ENCODE measurements around the gene GPR135. TPM values are rescaled to one million over a fixed set of nuclear protein-coding genes. Genes with fewer than 3 reads are reported as not detected.

The GPR135 gene
- total and polyA plus RNA-seq, 2 of the 13 experiments (the other 11 are each of a cell fraction or from before 2014, with no cell fraction given), result 0.46 to 1.3 TPM

- in situ Hi-C loops (cut with HindIII; ENCODE audit: extremely low pct_ligation_motif_present, low pct_unique_long_range_greater_than_20kb) (no loop called here), intact Hi-C loops (cut with micrococcal nuclease; ENCODE audit: unreplicated experiment) (no loop called here)
- H3K27ac ChIP-seq (ENCODE audit: extremely low read length, insufficient read depth, low read length), result no peak overlapping the region
- WGBS (ENCODE audit: low lambda C conversion rate), result 95% methylated on average over 1 of the region's 1 CpG
- no peaks in the 10 kb centered on the region for H4K20me1 ChIP-seq (ENCODE audit: insufficient read depth, low read length)
- TF ChIP-seq PAWR (CRISPR knock-in tag; IDR thresholded peaks at IDR 0.05; ENCODE audit: borderline replicate concordance) (no peak), ZNF430 (CRISPR knock-in tag; IDR thresholded peaks at IDR 0.05) (no peak), CC2D1A (CRISPR knock-in tag; IDR thresholded peaks at IDR 0.05) (no peak), XRCC5 (optimal IDR thresholded peaks at IDR 0.05; ENCODE audit: low read length) (no peak), ZSCAN25 (CRISPR knock-in tag; IDR thresholded peaks at IDR 0.05) (no peak), IKZF4 (CRISPR knock-in tag; IDR thresholded peaks at IDR 0.05; ENCODE audit: borderline replicate concordance, low read depth, not compliant biosample characterization) (no peak), PAX8 (CRISPR knock-in tag; IDR thresholded peaks at IDR 0.05; ENCODE audit: borderline replicate concordance) (no peak), ZNF256 (CRISPR knock-in tag; conservative IDR thresholded peaks at IDR 0.05) (no peak), MTA3 (CRISPR knock-in tag; IDR thresholded peaks at IDR 0.05) (no peak), ZNF772 (CRISPR knock-in tag; IDR thresholded peaks at IDR 0.05) (no peak), RARG (CRISPR knock-in tag; IDR thresholded peaks at IDR 0.05; ENCODE audit: low read depth) (no peak), ZNF788 (CRISPR knock-in tag; IDR thresholded peaks at IDR 0.05; ENCODE audit: borderline replicate concordance) (no peak), ZNF737 (CRISPR knock-in tag; IDR thresholded peaks at IDR 0.05; ENCODE audit: borderline replicate concordance) (no peak), ZNF598 (CRISPR knock-in tag; IDR thresholded peaks at IDR 0.05; ENCODE audit: borderline replicate concordance) (no peak), ZNF709 (CRISPR knock-in tag; IDR thresholded peaks at IDR 0.05) (no peak), RXRA (CRISPR knock-in tag; IDR thresholded peaks at IDR 0.05) (no peak), GATA4 (IDR thresholded peaks at IDR 0.05; ENCODE audit: borderline replicate concordance, low read depth) (no peak)
- H3K36me3 ChIP-seq (replicated peaks in 1 of 2; ENCODE audit: control insufficient read depth in 1 of 2, insufficient read depth in 2 of 2, low read length in 2 of 2), result peaks cover 0 to 5% of the 10 kb centered on the region in 2 experiments; a peak in 1 of 5 replicates
- no peak overlapping the region for H3K4me3 ChIP-seq (replicated peaks in 1 of 3; ENCODE audit: insufficient read depth in 1 of 3, low read depth in 2 of 3, low read length in 3 of 3)
- no TSS peak for BruUV-seq (replicated peaks)
- ATAC-seq, result no peak
- no peaks in the 10 kb centered on the region for H3K27me3 ChIP-seq (ENCODE audit: control insufficient read depth in 1 of 2, insufficient read depth in 2 of 2, low read length in 2 of 2)
- ChIA-PET POLR2A (no interaction called here), CTCF (ENCODE audit: low intra/inter-chr PET ratio, low total read pairs) (no interaction called here)
- peaks cover 22% of the 10 kb centered on the region for H3K4me1 ChIP-seq (ENCODE audit: insufficient read depth, low read length)
- no peak overlapping the region for H3K9ac ChIP-seq (ENCODE audit: insufficient read depth, low read depth, low read length)
- no peaks in the 10 kb centered on the region for H3K9me3 ChIP-seq (ENCODE audit: low read length)
- H3K4me2 ChIP-seq (ENCODE audit: low read depth, low read length), result no peak overlapping the region
- H2AFZ ChIP-seq (ENCODE audit: low read length), result no peak overlapping the region
- no peak for DNase-seq (ENCODE audit: low spot score)
- FAIRE-seq, result no peak
- no peaks in the 10 kb centered on the region for H3K79me2 ChIP-seq (ENCODE audit: insufficient read depth, low read length)
Measured at GRCh38 chr14:59461891-59462290, 3.3 kb downstream of the GPR135 start.

Measured in HepG2 (cell line).